Endothelial cell of umbilical vein (primary cell): ENCODE measurements around the gene SP3. TPM values are rescaled to one million over a fixed set of nuclear protein-coding genes. Genes with fewer than 3 reads are reported as not detected.

Experiments
- BruUV-seq: library from RNA; stranded (reverse); fragments of 400-500 nt; replicated peaks from 2 replicates; lab custom pipeline; 2021; lab: Mats Ljungman, UMichigan
- CTCF ChIA-PET: fragments of 300-600, 350-600 bp; sonication (Branson Sonifier 250); formaldehyde crosslinking; loops from one replicate; lab custom pipeline; 2021; ENCODE audit warnings: antibody characterized with exemption, inconsistent platforms; lab: Charles Lee
- POLR2A ChIA-PET: fragments of 300-600, 350-600 bp; sonication (Branson Sonifier 250); formaldehyde crosslinking; loops from one replicate; lab custom pipeline; 2021; ENCODE audit warnings: antibody characterized with exemption, inconsistent platforms; lab: Charles Lee
- DNase-seq: peaks from one replicate; pipeline ENCODE4 v3.0.0-alpha.2; 2011; ENCODE audit warnings: low read depth, low spot score
- FAIRE-seq: peaks from 2 replicates; lab custom pipeline; 2011; peaks lifted over from hg19 to GRCh38; lab: Jason Lieb, UNC
- H2AFZ ChIP-seq: 2 replicates; pipeline ENCODE4 v1.6.0; 2012; ENCODE audit warnings: low read depth, low read length, control low read depth, inconsistent platforms
- H3K27ac ChIP-seq: 2 replicates; pipeline ENCODE4 v1.5.1; 2011; ENCODE audit warnings: low read depth, mild to moderate bottlenecking, control low read depth, low read length, moderate library complexity; ENCODE audit not compliant: insufficient read depth
- H3K27me3 ChIP-seq, 2 experiments: 2 replicates each; pipeline versions ENCODE4 v1.6.0 to v1.6.1; 2011; ENCODE audit warnings: low read length in 2 of 2, mixed read lengths in 1 of 2; ENCODE audit not compliant: control insufficient read depth in 2 of 2, insufficient read depth in 2 of 2
- H3K36me3 ChIP-seq, 2 experiments: 2 replicates in 1 of 2; 3 replicates in 1 of 2; pipeline ENCODE4 v1.5.1; 2011; ENCODE audit warnings: low read length in 2 of 2, mild to moderate bottlenecking in 1 of 2, moderate library complexity in 1 of 2; ENCODE audit not compliant: control insufficient read depth in 2 of 2, insufficient read depth in 2 of 2; ENCODE audit errors: extremely low read depth in 1 of 2
- H3K4me1 ChIP-seq: 3 replicates; pipeline ENCODE4 v1.5.1; 2011; ENCODE audit warnings: mild to moderate bottlenecking, low read length; ENCODE audit not compliant: control insufficient read depth, insufficient read depth; ENCODE audit errors: extremely low read depth
- H3K4me2 ChIP-seq: 2 replicates; pipeline ENCODE4 v1.6.1; 2011; ENCODE audit warnings: low read length, control low read depth, mixed read lengths; ENCODE audit not compliant: insufficient read depth
- H3K4me3 ChIP-seq, 3 experiments: fragments of 200-600 bp in 1 of 3; sonication (generic), shearing (Covaris generic) in 1 of 3; replicated peaks in 1 of 3; 2 replicates each; pipeline ENCODE4 v1.5.1; 2011 to 2016; ENCODE audit warnings: control low read depth in 3 of 3, low read length in 3 of 3, mild to moderate bottlenecking in 2 of 3, inconsistent platforms in 1 of 3, low read depth in 1 of 3, moderate library complexity in 1 of 3; ENCODE audit not compliant: insufficient read depth in 1 of 3
- H3K79me2 ChIP-seq: 2 replicates; pipeline ENCODE4 v1.6.0; 2012; ENCODE audit warnings: low read length, inconsistent platforms; ENCODE audit not compliant: control insufficient read depth, insufficient read depth
- H3K9ac ChIP-seq: replicated peaks from 2 replicates; pipeline ENCODE3; 2011; ENCODE audit warnings: low read length, control low read depth; ENCODE audit not compliant: insufficient read depth; ENCODE audit errors: extremely low read depth
- H3K9me1 ChIP-seq: replicated peaks from 3 replicates; pipeline ENCODE4 v1.6.0; 2011; ENCODE audit warnings: mild to moderate bottlenecking, low read length; ENCODE audit not compliant: control insufficient read depth, insufficient read depth; ENCODE audit errors: extremely low read depth
- H3K9me3 ChIP-seq: replicated peaks from 2 replicates; pipeline ENCODE4 v1.5.1; 2012; ENCODE audit warnings: low read length, inconsistent platforms; ENCODE audit not compliant: control insufficient read depth, insufficient read depth
- H4K20me1 ChIP-seq: replicated peaks from 2 replicates; pipeline ENCODE3; 2011; ENCODE audit warnings: mild to moderate bottlenecking, low read length; ENCODE audit not compliant: control insufficient read depth, insufficient read depth; ENCODE audit errors: extremely low read depth
- CTCF ChIP-seq, 2 donors: IDR thresholded peaks; 1 replicate in 1 of 2; 2 replicates in 1 of 2; pipeline ENCODE4 v1.5.1; 2011; ENCODE audit warnings: low read length in 2 of 2, mild to moderate bottlenecking in 2 of 2, moderate library complexity in 2 of 2, control low read depth in 1 of 2, inconsistent platforms in 1 of 2, low read depth in 1 of 2; ENCODE audit not compliant: insufficient read depth in 1 of 2; ENCODE audit errors: extremely low read depth in 1 of 2
- EZH2 ChIP-seq: IDR thresholded peaks from 2 replicates; pipeline ENCODE4 v1.6.1; 2012; ENCODE audit warnings: borderline replicate concordance, low read depth, mild to moderate bottlenecking, moderate library complexity, low read length, inconsistent platforms; ENCODE audit not compliant: severe bottlenecking
- JUN ChIP-seq: IDR thresholded peaks from 2 replicates; pipeline ENCODE4 v1.6.1; 2011; ENCODE audit warnings: borderline replicate concordance, low read depth; ENCODE audit not compliant: insufficient read length, insufficient read depth
- MAX ChIP-seq: IDR thresholded peaks from 2 replicates; pipeline ENCODE4 v1.6.1; 2011; ENCODE audit not compliant: insufficient read depth, insufficient read length
- MYC ChIP-seq: IDR thresholded peaks from one replicate; pipeline ENCODE4 v1.6.1; 2011; ENCODE audit warnings: mild to moderate bottlenecking, low read depth, low read length
- POLR2A ChIP-seq: IDR thresholded peaks from 2 replicates; pipeline ENCODE4 v1.6.1; 2012; ENCODE audit warnings: low read depth, mild to moderate bottlenecking, control low read depth, low read length
- POLR2AphosphoS5 ChIP-seq: IDR thresholded peaks from 2 replicates; pipeline ENCODE4 v1.6.1; 2012; ENCODE audit warnings: low read depth, mild to moderate bottlenecking, control low read depth, low read length, moderate library complexity; ENCODE audit not compliant: insufficient read depth
- dilution Hi-C: fragments of 300-500 bp; cut with MboI; formaldehyde crosslinking; loops from one replicate; pipeline ENCODE4 v1.15.0; 2019; ENCODE audit warnings: low sequenced_read_pairs; ENCODE audit not compliant: extremely low pct_ligation_motif_present
- intact Hi-C: fragments of 100-400 bp; cut with micrococcal nuclease; formaldehyde crosslinking; loops from one replicate; pipeline ENCODE4 v1.10.0; 2022
- polyA plus RNA-seq, 4 experiments: library from polyadenylated mRNA; depleted of rRNA in 3 of 4; stranded (reverse) in 3 of 4; unstranded in 1 of 4; fragments of >200 nt; gene quantifications; 2 replicates each; pipeline versions ENCODE4 v1.2.1 to v1.2.3, GENCODE V29; 2011 to 2012; ENCODE audit warnings: missing spikeins in 1 of 4
- total RNA-seq: library from RNA; stranded (reverse); gene quantifications from 2 replicates; pipeline ENCODE4 v1.2.3, GENCODE V29; 2021

SP3 gene
- total and polyA plus RNA-seq, 2 donors (not counting 3 experiments of a cell fraction or from before 2014, with no cell fraction given): 23.9 to 59.0 TPM

- no TSS peak for BruUV-seq
- no peak overlapping the region for H3K4me3 ChIP-seq
- no peaks in the 10 kb centered on the region for H3K36me3 ChIP-seq
- FAIRE-seq (no peak), DNase-seq (no peak)
- H3K9ac ChIP-seq: no peak overlapping the region
- ChIA-PET CTCF (interaction anchor here (1.3 to 1.6 kb wide), 2 partner anchors 15 to 34 kb away, joined by 3 to 4 read pairs; partner anchors contain the start of gene SP3), POLR2A (no interaction called here)
- H2AFZ ChIP-seq: no peak overlapping the region
- TF ChIP-seq POLR2AphosphoS5 (no peak), JUN (no peak), MYC (no peak), EZH2 (no peak), MAX (no peak), POLR2A (no peak), CTCF (IDR thresholded peaks at IDR 0.05; ENCODE audit: extremely low read depth in 1 of 2, insufficient read depth in 1 of 2, low read depth in 1 of 2, low read length in 2 of 2) (no peak)
- dilution Hi-C loops (no loop called here), intact Hi-C loops (no loop called here)
- no peak overlapping the region for H3K4me2 ChIP-seq
- H3K27ac ChIP-seq: no peak overlapping the region
- H4K20me1 ChIP-seq: no peaks in the 10 kb centered on the region
- H3K9me3 ChIP-seq: no peaks in the 10 kb centered on the region
- no peaks in the 10 kb centered on the region for H3K4me1 ChIP-seq
- H3K9me1 ChIP-seq: no peaks in the 10 kb centered on the region
- peaks cover 20 to 33% of the 10 kb centered on the region in 2 experiments for H3K27me3 ChIP-seq
- no peaks in the 10 kb centered on the region for H3K79me2 ChIP-seq
Observed at GRCh38 chr2:173999272-173999671, 34.1 kb upstream of the SP3 start.
